Neural progenitor cell (in vitro differentiated cells): ENCODE measurements around the gene GET3. TPM values are rescaled to one million over a fixed set of nuclear protein-coding genes. Genes with fewer than 3 reads are reported as not detected.

ENCODE experiments used
- DNase-seq: peaks from one replicate; pipeline ENCODE4 v3.0.0-alpha.2; 2016; ENCODE audit warnings: low spot score
- H2AFZ ChIP-seq: fragments of 200-600 bp; sonication (generic); replicated peaks from 2 replicates; pipeline ENCODE4 v1.6.1; 2016; ENCODE audit warnings: antibody characterized with exemption
- H3F3A ChIP-seq: fragments of 200-600 bp; sonication (generic); 2 replicates; pipeline ENCODE4 v1.6.1; 2016; ENCODE audit warnings: antibody characterized with exemption, low read depth
- H3K27ac ChIP-seq: fragments of 200-600 bp; sonication (generic); 2 replicates; pipeline ENCODE4 v1.5.1; 2016; ENCODE audit warnings: mild to moderate bottlenecking
- H3K27me3 ChIP-seq: fragments of 200-600 bp; sonication (generic); 2 replicates; pipeline ENCODE4 v1.6.1; 2016; ENCODE audit warnings: mild to moderate bottlenecking, moderate library complexity
- H3K36me3 ChIP-seq: fragments of 200-600 bp; sonication (generic); 2 replicates; pipeline ENCODE4 v1.5.1; 2016
- H3K4me1 ChIP-seq: fragments of 200-600 bp; sonication (generic); 2 replicates; pipeline ENCODE4 v1.6.1; 2016; ENCODE audit warnings: mixed run types
- H3K4me2 ChIP-seq: fragments of 200-600 bp; sonication (generic); 2 replicates; pipeline ENCODE4 v1.6.1; 2016
- H3K4me3 ChIP-seq: fragments of 200-600 bp; sonication (generic); 2 replicates; pipeline ENCODE4 v1.5.1; 2016
- H3K79me2 ChIP-seq: fragments of 200-600 bp; sonication (generic); 2 replicates; pipeline ENCODE4 v1.6.1; 2016; ENCODE audit warnings: low read depth
- H3K9ac ChIP-seq: fragments of 200-600 bp; sonication (generic); 2 replicates; pipeline ENCODE4 v1.6.1; 2016
- H3K9me3 ChIP-seq: fragments of 200-600 bp; sonication (generic); 2 replicates; pipeline ENCODE4 v1.5.1; 2016; ENCODE audit warnings: low read depth
- H4K20me1 ChIP-seq: fragments of 200-600 bp; sonication (generic); 2 replicates; pipeline ENCODE4 v1.6.1; 2016; ENCODE audit warnings: low read depth
- H3K27ac Mint-ChIP-seq: 3 replicates; pipeline ENCODE4 v1.8.0; 2021; ENCODE audit warnings: mixed read lengths
- H3K27me3 Mint-ChIP-seq: 2 replicates; pipeline ENCODE4 v1.8.0; 2022; ENCODE audit warnings: low read depth, mild to moderate bottlenecking, inconsistent platforms, moderate library complexity, mixed read lengths; ENCODE audit not compliant: insufficient read depth
- H3K36me3 Mint-ChIP-seq: 3 replicates; pipeline ENCODE4 v1.8.0; 2021; ENCODE audit warnings: mixed read lengths
- H3K4me1 Mint-ChIP-seq: 3 replicates; pipeline ENCODE4 v1.8.0; 2021; ENCODE audit warnings: mixed read lengths
- H3K4me3 Mint-ChIP-seq: 3 replicates; pipeline ENCODE4 v1.8.0; 2021; ENCODE audit warnings: mild to moderate bottlenecking, moderate library complexity, mixed read lengths
- H3K9me3 Mint-ChIP-seq: 3 replicates; pipeline ENCODE4 v1.8.0; 2020; ENCODE audit warnings: mixed read lengths
- CTCF ChIP-seq: fragments of 200-600 bp; sonication (generic); IDR thresholded peaks from 2 replicates; pipeline ENCODE4 v1.5.1; 2017; ENCODE audit warnings: antibody characterized with exemption, mild to moderate bottlenecking
- EZH2 ChIP-seq: fragments of 200-600 bp; sonication (generic); IDR thresholded peaks from 2 replicates; pipeline ENCODE4 v1.6.1; 2017; ENCODE audit warnings: antibody characterized with exemption, mild to moderate bottlenecking, moderate library complexity
- EZH2phosphoT487 ChIP-seq: fragments of 200-600 bp; sonication (generic); IDR thresholded peaks from 2 replicates; pipeline ENCODE4 v1.6.1; 2017; ENCODE audit warnings: antibody characterized with exemption
- total RNA-seq: library from RNA; depleted of rRNA; stranded (reverse); fragments of >200 nt; gene quantifications from 2 replicates; pipeline ENCODE4 v1.2.3, GENCODE V29; 2015; ENCODE audit warnings: low replicate concordance

Gene GET3
- total RNA-seq, 1 donor from 2014 or later = 62.9 TPM

GRCh38 chr19:12778017-12778904 is 41.0 kb downstream of the GET3 start:
- peaks cover 10% of the 10 kb centered on the region for H3K27me3 ChIP-seq
- Mint-ChIP-seq H3K9me3 (peaks cover 2% of the 10 kb centered on the region), H3K27me3 (peaks cover 16% of the 10 kb centered on the region), H3K4me3 (peak overlapping the region; percentile 84), H3K27ac (peak overlapping the region; percentile 79), H3K4me1 (peaks cover 33% of the 10 kb centered on the region), H3K36me3 (peaks cover 4% of the 10 kb centered on the region)
- H2AFZ ChIP-seq = peak overlapping the region; percentile 52
- H3K36me3 ChIP-seq = no peaks in the 10 kb centered on the region
- H3K4me3 ChIP-seq = peak overlapping the region; percentile 60
- DNase-seq = peak; percentile 56
- H4K20me1 ChIP-seq = no peaks in the 10 kb centered on the region
- no peak overlapping the region for H3K9ac ChIP-seq
- no peaks in the 10 kb centered on the region for H3K79me2 ChIP-seq
- H3K4me2 ChIP-seq = peak overlapping the region; percentile 91
- peak; percentile 15 for TF ChIP-seq EZH2
- TF ChIP-seq CTCF = no peak
- no peak overlapping the region for H3K27ac ChIP-seq
- peaks cover 29% of the 10 kb centered on the region for H3K4me1 ChIP-seq
- H3F3A ChIP-seq = peaks cover 59% of the 10 kb centered on the region
- H3K9me3 ChIP-seq = no peaks in the 10 kb centered on the region

- no peaks in the 10 kb centered on the region for H4K20me1 ChIP-seq
- H3K4me2 ChIP-seq = peak overlapping the region; percentile 91
- peaks cover 35% of the 10 kb centered on the region for H3K4me1 ChIP-seq
- peaks cover 10% of the 10 kb centered on the region for H3K27me3 ChIP-seq
- H3K27me3 Mint-ChIP-seq = peaks cover 16% of the 10 kb centered on the region
- H3K36me3 ChIP-seq = no peaks in the 10 kb centered on the region
- H3K4me3 Mint-ChIP-seq = peak overlapping the region; percentile 84
- peaks cover 38% of the 10 kb centered on the region for H3K4me1 Mint-ChIP-seq
- no peak for DNase-seq
- H3F3A ChIP-seq = peaks cover 59% of the 10 kb centered on the region
- H3K4me3 ChIP-seq = peak overlapping the region; percentile 60
- no peaks in the 10 kb centered on the region for H3K79me2 ChIP-seq
- H3K9ac ChIP-seq = no peak overlapping the region
- peak overlapping the region; percentile 52 for H2AFZ ChIP-seq
- H3K36me3 Mint-ChIP-seq = peaks cover 4% of the 10 kb centered on the region
- H3K9me3 Mint-ChIP-seq = peaks cover 2% of the 10 kb centered on the region
- no peaks in the 10 kb centered on the region for H3K9me3 ChIP-seq
- TF ChIP-seq CTCF (no peak), EZH2 (no peak), EZH2phosphoT487 (no peak)
- H3K27ac Mint-ChIP-seq = no peak overlapping the region
- H3K27ac ChIP-seq = no peak overlapping the region
Measured at GRCh38 chr19:12778905-12779161, 41.5 kb downstream of the GET3 start.

GRCh38 chr19:12779162-12779993 is 42.1 kb downstream of the GET3 start:
- TF ChIP-seq EZH2phosphoT487 (no peak), CTCF (peak; percentile 26)
- peak overlapping the region; percentile 52 for H2AFZ ChIP-seq
- no peak overlapping the region for H3K27ac ChIP-seq
- peak overlapping the region; percentile 91 for H3K4me2 ChIP-seq
- DNase-seq = peak; percentile 45
- Mint-ChIP-seq H3K9me3 (peaks cover 2% of the 10 kb centered on the region), H3K27me3 (peaks cover 16% of the 10 kb centered on the region), H3K4me3 (peak overlapping the region; percentile 84), H3K4me1 (peaks cover 38% of the 10 kb centered on the region), H3K36me3 (peaks cover 3% of the 10 kb centered on the region), H3K27ac (peak overlapping the region; percentile 70)
- no peaks in the 10 kb centered on the region for H3K79me2 ChIP-seq
- no peak overlapping the region for H3K9ac ChIP-seq
- peaks cover 8% of the 10 kb centered on the region for H3K27me3 ChIP-seq
- no peaks in the 10 kb centered on the region for H4K20me1 ChIP-seq
- peak overlapping the region; percentile 60 for H3K4me3 ChIP-seq
- no peaks in the 10 kb centered on the region for H3K36me3 ChIP-seq
- H3F3A ChIP-seq = peaks cover 59% of the 10 kb centered on the region
- no peaks in the 10 kb centered on the region for H3K9me3 ChIP-seq
- H3K4me1 ChIP-seq = peaks cover 35% of the 10 kb centered on the region
